Erythroblast (primary cell): ENCODE results near the gene HSPA12B.

Source experiments
- GATA1 ChIP-seq: IDR thresholded peaks from 2 replicates; pipeline ENCODE4 v1.6.1; 2011; ENCODE audit warnings: low read depth, mild to moderate bottlenecking, control low read depth, low read length, moderate library complexity
- POLR2A ChIP-seq: IDR thresholded peaks from 2 replicates; pipeline ENCODE4 v1.6.1; 2011; ENCODE audit warnings: mild to moderate bottlenecking, low read length

- no peak for TF ChIP-seq POLR2A
- TF ChIP-seq GATA1 = no peak
Measured at GRCh38 chr20:3743251-3743650, 10.8 kb downstream of the HSPA12B start.
